GM21360 (cell line): ENCODE results near the gene GABBR2.

Experiments used
- ATAC-seq: cut with Tn5 transposase; IDR thresholded peaks from one replicate; pipeline ENCODE4 v1.9.1; 2021; ENCODE audit warnings: mild to moderate bottlenecking, moderate library complexity; ENCODE audit not compliant: unreplicated experiment

GABBR2 gene

DNA sequence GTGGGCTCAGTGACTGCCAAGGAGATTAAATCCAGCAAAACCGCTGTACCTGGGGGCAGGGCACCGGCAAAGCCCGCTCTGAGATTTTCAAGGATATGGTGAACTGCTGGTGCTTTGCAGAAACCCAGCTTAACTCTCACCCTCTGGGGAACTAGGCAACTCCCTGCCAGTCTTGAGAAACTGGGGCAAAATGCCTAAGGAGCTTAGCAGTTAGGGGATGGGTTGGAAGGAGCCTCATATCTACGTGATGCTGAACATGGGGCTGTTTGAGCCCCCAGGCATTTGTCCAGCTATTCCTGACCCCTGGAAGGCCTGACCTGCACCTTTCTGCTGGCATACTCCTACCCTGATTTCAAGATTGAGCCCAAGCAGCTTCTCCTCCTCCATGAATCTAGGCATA, 344.6 kb downstream of the GABBR2 start:
- no peak for ATAC-seq

DNA sequence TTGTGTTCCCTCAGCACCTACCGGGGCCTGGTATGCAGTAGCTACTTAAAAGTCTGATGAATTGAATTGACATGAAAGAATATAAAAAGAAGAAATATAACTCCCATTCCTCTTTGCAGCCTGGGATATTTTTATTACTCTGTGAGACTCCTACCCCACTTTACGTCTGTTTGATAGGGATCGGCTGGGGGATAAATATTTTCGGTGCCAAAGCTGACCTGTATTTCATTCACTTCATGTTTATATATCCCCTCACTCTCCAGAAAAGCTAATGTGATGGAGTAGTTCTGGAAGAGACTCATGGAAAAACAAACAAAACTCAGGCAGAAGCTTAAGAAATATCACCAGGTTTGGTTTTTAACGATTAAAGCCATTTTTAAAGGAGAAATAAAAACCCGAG, 345.1 kb downstream of the GABBR2 start:
- no peak for ATAC-seq

DNA sequence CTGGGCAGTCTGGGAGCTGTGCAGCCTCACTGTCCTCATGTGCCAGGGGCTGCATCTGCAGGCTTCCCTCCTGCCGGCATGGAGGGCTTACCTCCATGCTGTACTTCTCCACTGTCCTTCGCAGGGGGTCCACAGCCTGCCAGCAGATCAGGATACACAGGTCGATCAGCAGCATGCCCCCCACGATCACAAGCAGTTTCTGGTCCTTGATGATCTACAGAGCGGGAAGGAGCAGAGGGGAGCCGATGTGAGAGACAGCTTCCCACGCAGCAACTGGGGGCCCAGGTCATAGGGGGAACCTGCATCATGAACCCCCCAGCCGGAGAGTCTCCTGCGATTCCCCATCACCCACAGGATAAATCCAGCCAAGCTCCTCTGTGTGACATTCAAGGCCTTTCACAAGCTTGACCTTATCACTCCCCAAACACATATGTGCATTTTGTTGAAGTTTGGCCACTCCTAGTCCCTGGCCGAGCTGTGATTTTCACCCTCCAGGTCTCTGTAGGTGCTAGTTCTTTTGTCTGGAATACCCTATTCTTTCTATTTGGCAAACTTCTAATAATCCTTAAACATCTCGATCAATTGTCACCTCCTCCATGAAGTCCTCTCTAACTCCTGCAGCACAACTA, 346.0 kb downstream of the GABBR2 start:
- ATAC-seq = no peak

DNA sequence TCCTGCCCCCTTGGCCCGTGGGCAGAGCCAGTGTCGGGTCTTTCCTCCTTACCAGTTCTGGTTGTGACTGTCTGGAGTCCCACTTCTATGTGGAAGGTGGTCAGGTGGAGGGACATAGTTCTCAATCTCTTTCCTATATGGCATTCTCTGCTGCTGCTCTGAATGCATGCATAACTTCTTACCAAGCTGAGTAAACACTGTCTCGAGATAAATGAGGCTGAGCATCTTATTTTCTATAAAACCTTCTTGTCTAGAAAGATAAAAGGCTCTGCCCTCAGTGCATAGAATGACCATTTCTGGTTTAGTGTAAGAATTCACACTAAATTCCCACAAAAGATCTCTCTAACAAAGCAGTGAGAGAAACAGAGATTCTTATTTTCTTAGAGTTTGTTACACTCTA, 347.1 kb downstream of the GABBR2 start:
- no peak for ATAC-seq

DNA sequence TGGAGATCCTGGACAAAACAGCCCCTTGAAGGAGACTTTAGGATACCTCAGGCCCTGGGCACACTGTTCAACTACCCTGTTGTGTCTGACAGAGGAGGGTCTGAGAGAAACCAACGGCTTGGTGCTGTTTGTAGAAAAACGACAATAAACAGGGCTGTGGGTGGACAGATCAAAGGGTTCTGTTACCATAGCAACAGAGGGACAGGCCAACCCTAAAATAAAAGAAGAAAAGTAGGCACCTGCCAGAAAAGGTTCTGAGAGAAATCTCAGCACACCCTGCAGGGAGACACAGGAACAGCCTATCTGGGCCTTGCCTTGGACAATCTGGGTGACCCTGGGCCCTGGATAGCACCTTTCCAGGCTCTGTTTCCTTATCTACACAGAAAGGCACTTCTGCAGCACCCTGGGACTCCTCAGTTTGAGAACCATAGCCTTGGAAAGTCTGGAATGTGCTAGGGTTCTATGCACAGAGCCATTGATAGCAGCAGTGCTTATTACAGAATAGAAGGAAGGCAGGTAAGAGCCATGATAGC, 348.5 kb downstream of the GABBR2 start:
- no peak for ATAC-seq

DNA sequence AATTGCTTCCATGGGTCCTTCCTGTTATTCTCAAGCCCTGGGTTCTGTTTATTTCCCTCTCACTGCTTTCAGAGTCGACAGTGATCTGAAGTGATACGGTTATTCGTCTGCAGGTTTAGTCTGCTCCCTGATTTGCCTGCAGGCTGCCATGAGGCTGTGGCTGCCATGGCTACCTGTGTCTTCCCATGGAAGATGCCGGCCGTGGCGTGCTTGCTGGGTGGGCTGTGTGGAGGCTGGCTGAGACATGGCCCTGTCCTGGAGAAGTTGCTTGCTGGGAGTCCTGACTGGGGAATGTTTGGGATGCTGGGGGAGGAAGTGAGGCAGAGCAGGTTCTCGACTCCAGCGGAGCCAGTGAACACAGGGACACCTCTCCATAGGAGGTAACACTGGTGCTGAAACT, 349.2 kb downstream of the GABBR2 start:
- ATAC-seq = no peak

DNA sequence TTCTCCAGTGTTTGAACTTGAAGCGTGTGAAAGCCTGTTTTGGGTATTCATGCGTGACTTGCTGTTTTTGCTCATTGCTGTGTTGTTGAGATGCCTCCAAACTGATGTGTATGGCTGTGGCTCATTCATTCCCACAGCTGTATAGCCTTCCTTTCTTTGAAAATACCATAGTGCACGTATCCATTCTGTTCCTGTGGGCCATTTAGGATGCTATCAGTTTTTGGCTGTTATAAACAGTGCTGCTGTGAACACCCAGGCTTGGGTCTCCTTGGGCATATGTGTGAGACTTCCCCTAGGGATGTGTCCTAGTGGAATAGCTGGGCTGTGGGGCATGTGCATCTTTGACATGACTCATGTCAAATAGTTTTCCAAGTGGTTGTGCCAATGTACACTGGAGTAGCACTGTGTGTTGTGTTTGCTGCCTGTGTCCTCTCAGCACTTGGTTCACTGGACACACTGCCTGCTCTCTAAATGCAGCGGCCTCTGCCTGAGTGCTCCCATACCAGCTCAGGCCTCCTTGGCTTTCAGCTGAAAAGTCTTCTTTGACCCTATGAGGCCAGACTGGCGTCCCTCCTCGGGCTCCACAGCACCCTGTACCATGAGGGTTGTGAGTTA, 350.7 kb downstream of the GABBR2 start:
- no peak for ATAC-seq

DNA sequence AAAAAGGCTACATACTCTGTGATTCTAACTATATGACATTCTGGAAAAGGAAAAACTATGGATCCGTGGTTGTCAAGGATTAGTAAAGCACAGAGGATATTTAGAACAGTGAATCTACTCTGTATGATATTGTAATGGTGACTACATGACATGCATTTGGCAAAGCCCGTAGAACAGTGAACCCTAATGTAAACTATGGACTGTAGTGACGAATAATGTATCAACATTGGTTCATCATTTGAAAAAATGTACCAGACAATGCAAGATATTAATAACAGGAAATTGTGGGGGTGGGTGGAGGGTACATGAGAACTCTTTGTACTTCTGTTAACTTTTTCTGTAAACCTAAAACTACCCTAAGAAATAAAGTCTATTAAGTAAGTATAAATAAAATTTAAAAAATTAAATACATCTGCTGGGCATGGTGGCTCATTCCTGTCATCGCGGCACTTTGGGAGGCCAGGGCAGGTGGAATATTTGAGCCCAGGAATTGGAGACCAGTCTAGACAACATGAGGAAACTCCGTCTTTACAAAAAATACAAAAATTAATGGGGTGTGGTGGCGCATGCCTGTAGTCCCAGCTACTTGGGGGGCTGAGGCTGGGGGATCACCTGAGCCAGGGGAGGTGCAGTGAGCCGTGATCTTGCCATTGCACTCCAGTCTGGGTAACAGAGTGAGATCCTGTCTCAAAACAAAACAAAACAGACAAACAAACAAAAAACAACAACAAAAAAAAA, 351.6 kb downstream of the GABBR2 start:
- ATAC-seq = no peak

DNA sequence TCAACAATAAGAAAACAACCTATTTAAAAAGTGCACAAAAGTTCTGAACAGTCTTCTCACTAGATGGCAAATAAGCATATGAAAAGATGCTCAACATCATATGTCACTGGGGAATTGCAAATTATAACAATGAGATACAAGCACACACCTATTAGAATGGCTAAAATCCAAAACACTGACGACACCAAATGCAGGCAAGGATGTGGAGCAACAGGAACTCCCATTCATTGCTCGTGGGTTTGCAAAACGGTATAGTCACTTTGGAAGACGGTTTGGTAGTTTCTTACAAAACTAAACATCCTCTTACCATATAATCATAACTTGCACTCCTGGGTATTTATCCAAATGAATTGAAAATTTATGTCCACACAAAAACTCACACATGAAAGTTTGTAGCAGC, 352.4 kb downstream of the GABBR2 start:
- ATAC-seq = no peak

DNA sequence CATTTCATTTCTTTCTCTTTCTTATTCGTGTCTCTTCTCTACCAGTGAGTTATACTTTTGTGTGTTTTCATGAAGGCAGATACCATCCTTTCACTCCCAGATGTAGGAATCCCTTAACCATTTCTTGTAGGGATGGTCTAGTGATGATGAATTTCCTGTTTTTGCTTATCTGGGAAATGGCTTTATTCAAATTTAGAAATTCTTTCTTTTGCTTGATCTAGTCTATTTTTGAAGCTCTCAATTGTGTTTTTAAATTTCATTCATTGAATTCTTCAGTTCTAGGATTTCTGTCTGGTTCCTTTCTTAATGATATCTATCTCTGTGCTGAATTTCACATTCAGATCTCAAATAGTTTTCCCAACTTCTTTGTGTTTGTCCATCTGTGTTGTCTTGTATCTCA, 357.4 kb downstream of the GABBR2 start:
- ATAC-seq = no peak

DNA sequence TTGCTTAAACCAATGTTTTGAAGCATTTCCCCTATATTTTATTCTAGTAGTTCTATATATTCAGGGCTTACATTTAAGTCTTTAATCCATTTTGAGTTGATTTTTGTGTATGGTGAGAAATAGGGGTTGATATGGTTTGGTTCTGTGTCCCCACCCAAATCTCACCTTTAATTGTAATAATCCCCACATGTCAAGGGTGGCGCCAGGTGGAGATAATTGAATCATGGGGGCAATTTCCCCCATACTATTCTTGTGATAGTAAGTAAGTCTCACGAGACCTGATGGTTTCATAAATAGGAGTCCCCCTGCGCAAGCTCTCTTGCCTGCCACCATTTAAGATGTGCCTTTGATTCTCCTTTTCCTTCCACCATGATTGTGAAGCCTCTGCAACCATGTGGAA, 361.1 kb downstream of the GABBR2 start:
- no peak for ATAC-seq

DNA sequence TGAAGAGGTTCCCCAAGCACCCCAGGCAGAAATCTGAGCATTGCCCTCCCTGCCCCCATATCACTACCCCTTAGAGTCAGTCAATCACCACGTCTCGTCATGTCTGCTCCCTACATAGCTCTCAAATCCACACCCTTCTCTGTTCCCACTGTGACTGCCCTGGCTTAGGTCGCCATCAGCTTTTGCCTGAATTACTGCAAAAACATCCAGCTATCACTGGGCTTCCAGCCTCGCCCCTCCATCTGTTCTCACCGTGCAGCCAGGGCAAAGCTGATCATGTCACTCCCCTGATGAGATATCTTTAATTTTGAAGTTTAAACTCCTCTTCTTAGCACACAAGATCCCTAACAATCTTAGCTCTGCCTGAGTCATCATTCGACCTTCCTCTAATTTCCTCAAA, 363.7 kb downstream of the GABBR2 start:
- ATAC-seq = no peak

DNA sequence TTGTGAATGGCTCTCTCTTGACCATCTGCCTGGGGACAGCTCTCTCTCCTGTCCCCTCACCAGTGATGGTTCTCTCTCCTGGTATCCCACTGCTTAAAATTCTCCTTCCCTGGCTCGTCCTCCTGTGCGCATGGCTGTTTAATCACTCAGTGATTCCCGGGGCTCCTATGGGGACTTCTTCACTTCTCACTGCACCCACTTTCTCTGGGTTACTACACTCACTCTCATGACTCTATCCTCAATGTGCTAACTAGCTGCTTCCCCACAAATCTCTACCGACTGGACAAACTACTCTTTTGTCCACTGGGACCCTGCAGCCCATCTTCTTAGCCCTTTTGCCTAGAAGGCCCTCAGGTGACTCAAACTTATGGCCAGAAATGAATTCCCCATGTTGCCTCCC, 364.2 kb downstream of the GABBR2 start:
- ATAC-seq = no peak

DNA sequence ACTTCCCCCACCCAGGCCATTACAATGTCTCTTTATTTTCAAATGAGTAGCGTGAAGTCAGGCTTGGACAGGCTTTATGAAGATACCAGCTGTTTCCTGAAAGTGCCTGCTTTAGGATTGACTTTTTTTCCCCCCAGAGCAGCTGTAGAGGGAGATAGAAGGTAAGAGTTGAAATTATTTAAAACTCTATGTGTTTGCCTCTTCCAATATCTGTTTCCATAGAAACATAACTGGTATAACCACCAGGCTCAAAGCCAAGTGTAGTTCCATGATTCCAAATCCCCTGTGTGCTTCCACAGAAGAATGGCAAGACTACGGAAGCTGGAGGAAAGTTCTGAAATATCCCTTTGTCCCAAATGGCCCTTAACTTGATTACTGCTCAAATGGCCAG, 365.9 kb downstream of the GABBR2 start:
- no peak for ATAC-seq

DNA sequence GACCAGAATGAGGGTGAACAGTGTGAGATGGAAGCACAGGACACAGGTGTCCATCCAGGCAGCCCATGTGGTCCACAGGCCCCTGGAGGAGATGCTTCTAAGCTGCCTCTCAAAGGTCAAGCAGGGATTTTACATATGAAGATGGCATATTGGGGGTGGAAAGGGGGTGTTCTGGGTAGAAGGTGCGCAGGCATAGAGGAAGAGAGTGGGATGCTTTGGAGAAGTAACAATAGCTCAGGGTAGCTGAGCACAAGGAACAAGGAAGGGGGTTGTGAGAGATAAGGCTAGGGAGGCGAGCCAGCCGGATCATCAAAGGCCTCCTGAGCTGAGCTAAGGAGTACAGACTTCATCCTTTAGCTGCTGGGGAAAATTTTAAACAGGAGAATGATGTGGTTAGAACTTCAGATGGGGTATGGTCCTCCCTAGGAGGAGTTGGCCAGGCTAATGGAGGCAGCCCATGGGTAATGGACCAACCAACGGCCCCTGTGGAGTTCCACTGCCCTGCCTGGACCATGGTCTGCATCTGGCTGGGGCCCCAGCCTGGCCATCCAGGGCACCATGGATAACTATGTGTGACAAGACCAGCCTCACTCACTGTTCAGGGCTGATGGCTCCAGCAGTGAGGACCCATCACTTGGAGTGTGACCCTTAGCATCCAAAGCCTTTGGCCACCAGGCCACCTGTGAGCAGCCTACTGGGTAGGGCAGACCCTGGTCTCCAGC, 366.5 kb downstream of the GABBR2 start:
- ATAC-seq = no peak

DNA sequence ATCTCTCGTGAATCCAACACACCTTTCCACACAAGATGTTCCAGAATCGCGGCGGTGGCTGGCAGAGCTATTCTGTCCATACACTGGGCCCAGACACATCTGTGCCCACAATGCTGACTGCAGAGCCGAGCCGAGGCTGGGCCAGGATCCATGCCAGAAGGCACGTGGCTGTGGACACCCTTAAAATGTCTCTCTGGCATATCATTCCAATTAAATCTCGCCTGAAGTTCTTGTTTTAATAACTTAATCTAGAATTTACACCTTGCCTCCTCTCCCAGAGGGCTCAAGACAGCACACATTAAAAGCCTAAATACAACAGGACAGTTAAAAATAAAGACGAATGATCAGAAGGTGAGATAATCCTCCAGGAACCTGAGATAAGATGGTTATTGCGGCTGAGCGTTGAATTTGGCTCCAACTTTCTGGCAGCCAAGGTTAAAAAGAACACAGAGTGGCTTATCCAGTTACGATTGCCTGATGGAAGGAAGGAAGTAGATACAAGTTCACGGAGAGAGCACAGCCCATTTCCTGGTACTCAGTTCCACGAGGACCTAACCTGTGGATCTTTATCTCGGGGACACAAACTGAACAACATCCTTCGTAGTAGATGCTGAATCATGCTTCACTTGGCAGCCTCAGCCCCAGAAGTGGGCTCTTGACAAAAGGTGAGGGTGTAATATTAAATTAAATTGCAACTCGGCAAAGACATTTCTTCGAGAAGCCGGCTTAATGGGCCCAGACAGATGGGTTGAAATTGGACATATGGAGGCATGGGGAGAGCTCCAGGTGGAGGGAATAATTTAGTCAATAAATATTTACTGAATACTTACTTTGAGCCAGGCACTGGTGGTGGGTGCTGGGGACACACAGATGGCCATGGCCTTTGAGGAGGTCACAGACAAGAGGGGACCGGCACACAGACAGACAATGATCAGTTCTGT, 367.3 kb downstream of the GABBR2 start:
- ATAC-seq = no peak

DNA sequence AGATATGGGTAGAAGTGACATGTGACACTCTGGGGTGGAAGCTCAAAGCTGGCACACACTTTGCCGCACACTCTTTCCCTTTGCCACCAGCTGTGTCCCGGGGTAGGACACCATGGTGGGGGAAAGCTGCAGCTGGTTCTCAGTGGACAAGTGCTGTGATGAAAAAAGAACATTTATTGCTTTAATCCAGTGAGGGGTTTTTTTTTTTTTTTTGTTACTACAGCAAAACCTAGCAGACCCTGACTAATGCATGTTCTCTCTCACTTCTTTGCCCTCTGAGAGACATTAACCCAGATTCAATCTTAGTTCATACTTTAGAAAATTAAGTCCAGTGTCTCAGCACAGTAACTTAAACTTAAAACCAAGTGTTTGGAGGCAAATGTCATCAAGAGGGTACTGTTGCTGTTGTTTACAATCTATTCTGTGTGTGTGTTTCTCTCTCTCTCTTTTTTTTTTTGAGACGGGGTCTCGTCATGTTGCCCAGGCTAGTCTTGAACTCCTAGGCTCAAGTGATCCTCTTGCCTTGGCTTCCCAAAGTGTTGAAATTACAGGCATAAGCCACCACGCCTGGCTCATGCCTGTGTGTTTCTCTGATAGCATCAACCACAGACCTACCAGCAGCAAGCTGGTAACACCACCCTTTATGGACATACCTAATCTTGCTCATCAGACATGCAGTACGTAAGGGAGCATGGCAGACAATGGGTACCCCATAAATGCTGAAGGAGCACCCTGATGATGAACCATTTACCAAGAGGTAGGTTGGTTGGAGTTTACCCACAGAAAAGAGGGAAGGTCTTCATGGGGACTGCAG, 368.5 kb downstream of the GABBR2 start:
- ATAC-seq = no peak

DNA sequence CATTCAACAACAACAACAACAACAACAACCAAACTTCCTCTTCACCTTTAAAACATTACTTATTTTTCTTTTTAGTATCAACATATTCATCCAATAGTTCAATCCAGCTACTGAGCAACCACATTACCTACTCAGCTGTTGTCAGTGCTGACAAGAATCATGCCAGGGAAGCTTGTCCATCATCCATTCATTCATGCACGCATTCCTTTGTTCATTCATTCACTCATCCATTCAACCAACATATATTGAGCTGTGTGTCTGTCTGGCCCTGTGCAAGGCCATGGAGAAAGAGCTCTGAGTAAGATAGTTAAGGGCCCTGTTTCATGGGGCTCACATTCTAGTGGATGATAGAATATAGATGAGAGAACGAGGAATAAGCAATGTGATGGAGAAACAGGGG, 373.1 kb downstream of the GABBR2 start:
- ATAC-seq = no peak

DNA sequence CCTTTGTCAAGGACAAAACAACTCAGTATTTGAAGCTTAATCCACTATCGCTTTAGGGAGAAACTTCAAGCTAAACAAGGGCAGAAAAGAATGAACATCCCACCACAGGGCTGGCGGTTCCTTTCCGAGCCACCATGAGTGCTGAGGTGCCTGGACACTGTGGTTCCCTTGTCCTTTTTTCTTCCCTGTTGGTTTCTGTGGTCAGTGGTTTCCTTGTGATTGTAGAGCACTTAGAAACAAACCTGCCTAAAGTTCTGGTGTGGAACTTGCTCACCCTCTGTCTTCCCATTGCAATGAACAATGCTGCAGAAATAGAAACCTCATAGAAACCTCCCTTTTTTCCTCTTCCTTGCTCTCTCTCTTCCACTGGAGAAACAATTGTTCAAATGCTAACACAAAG, 373.9 kb downstream of the GABBR2 start:
- no peak for ATAC-seq
